SK-N-DZ (cell line): Measurements from ENCODE around the gene DCK. TPM values are rescaled to one million over a fixed set of nuclear protein-coding genes. Genes with fewer than 3 reads are reported as not detected.

Experiments used
- DNase-seq: peaks from one replicate; pipeline ENCODE4 v3.0.0-alpha.2; 2015; ENCODE audit warnings: low spot score
- polyA plus RNA-seq, 2 experiments: library from polyadenylated mRNA; depleted of rRNA; stranded (reverse); fragments of >200 nt; gene quantifications; 2 replicates each; pipeline ENCODE4 v1.2.3, GENCODE V29; 2014

The DCK gene
- 49.2 and 57.2 TPM in 2 replicates for polyA plus RNA-seq (2014; cell fraction: cytosol; rRNA removed)
- 29.8 and 33.7 TPM in 2 replicates for polyA plus RNA-seq (2014; cell fraction: nucleus; rRNA removed)

DNA sequence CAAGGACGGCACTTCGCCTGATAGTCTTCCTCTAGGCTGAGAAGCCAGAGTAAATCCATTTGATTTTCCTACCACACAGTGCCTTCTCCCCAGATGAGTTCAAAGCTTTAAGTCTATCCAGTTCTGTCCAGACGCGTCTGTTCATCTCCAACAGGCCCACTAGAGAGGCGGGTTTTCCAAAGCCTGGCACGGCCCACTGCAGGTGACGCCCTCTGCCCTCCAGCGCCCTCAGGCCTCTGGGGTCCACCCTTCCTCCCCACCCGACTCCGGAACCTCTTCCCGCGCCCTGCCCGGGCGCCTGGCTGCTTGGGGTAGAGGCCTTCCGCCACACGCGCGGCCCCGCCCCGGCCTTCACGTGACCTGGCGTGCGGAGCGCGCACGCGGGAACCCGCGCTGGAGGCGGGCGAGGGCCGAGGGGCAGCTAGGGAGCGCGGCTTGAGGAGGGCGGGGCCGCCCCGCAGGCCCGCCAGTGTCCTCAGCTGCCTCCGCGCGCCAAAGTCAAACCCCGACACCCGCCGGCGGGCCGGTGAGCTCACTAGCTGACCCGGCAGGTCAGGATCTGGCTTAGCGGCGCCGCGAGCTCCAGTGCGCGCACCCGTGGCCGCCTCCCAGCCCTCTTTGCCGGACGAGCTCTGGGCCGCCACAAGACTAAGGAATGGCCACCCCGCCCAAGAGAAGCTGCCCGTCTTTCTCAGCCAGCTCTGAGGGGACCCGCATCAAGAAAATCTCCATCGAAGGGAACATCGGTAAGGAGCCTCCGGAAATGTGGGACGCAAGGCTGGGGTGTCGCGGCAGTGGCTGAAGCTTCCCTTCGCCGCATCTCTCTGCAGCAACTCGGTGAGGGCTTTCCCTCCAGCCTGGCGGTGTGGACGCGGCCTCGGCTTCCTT lies at the start of gene DCK:
TSS of gene DCK (plus strand) at position 469 of the 888 bp plus-strand sequence. CDS start at position 656, 187 bp downstream.
- peak; percentile 91 for DNase-seq

DNA sequence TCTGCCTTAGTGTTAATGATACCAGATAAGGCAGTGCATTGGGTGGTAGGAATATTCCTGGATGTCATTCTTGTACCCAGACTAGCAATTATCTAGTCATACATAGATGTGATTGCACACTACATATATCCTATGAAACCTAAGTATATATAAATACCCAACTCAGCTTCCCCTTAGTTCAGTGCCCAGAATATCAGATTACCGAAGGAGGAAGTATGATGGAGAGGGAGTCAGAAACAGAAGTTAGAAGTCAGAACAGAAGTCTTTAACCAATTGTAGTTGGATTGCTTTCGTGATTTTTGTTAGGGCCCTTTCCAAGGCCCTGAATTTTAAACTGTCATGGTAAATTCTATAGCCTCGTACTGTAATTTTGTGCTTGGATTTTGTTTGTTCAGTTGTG lies 48.4 kb upstream of the DCK start:
- no peak for DNase-seq

DNA sequence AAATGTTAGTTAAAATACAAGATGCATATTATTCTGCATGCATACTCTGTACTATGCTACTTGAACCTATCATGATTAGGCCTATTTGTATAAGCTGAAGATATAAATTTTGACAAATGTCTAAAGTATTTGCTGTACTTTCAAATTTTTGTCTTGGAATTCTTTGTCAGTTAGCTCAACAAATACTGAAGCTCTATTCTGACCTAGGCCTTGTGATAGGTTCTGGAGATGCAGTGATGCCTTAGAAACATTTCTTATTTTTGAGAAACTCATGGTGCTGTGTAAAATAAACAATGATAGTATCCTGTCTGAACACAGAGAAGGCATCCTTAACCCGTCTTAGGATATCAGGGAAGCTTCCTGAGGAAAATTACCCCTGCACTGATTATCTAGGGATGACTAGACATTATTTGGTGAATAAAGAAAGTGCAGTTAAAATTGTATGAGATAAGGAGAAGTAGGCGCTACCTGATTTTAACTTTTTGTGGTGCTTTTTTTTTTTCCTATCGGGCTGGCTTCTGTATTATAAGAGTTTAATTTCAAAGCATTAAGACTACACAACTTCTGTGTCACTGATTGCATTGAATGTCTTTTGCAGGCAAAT lies 47.9 kb upstream of the DCK start:
- no peak for DNase-seq

DNA sequence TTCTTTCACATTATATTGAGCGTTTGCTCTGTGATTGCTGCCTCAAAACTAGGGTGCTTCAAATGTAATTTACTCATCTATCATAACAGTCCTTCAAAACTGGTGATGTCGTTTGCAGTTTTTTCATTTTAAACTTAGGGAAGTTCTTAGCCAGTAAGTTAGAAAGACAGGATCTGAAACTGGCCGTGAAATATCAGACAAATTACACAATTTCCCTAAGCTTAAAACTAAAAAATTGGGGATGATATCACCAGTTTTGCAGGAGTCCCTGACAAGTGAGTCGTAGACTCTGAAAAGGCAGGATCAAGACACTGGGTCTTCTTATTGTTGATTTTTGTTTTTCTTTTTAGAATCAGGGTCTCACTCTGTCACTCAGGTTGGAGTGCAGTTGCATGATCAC lies 46.5 kb upstream of the DCK start:
- no peak for DNase-seq

DNA sequence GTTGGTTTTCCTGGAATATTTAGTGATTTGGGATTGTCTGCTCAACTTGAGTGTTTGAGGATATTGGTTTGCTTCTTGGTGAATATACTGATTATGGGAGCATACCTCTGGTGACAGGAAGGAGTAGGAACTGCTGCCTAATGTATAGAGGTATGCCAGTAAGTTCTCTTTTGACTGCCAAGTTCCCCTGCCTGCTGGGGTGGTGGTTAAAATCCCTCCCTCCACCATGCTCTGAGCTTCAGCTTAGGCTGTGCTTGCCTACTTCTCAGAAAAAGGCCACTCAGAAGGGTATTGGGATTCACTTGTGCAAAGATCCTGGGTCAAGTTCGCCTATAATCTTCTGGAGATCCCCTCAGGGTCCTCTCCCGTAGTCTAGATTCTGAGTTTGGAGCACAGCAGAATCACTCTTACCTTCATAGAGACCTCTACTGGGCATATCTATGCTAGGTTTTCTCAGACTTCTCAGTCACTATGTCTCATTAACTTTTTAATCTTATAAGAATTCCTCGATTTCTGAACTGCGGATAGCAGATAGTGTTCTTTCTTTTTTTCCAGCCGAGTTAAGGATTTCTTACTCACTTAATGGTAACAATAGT lies 44.7 kb upstream of the DCK start:
- no peak for DNase-seq

DNA sequence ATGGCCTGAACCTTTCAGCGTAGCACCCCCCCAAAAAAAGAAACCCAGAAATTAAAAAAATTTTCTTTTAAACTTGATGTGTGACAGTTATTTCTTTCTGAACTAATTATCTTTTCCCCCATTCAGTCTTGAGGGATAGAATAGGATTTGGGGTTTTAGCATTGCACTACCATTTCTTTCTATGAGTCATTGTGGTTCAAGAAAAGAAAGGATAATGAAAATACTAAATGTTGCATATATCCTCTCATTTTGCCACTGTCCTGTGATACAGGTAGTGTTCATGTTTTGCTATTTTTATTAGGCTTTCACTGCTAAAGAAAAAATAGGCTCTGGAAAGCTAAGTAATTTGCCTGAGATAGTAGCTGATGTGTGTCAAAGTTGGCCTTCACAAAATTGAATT lies 39.4 kb upstream of the DCK start:
- no peak for DNase-seq

DNA sequence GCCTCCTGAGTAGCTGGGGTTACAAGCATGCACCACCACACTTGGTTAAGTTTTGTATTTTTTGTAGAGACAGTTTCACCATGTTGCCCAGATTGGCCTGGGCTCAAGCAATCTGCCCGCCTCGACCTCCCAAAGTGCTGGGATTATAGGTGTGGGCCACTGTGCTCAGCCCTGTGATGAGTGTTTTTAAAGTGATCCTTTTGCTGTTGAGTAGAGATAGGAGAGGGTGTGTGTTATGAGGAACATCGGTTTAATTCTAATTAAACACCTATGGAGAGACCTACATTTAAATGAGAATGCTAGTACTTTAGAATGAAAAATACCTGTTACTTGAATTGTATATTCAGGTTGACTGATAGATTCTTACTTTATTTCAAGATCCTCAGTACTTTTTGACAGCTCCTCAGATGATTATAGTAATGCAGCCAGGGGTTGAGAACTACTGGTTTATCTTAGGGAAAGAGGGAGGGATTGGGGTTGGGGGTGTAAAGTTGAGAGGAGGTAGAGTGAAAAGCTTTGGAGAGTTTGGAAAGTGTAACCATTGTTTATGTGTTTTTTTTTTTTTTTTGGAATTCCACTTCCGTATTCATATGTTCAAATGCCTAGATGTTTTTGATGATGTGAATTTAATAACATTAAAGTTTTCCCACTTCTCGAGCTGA lies 36.8 kb upstream of the DCK start:
- DNase-seq, result no peak

DNA sequence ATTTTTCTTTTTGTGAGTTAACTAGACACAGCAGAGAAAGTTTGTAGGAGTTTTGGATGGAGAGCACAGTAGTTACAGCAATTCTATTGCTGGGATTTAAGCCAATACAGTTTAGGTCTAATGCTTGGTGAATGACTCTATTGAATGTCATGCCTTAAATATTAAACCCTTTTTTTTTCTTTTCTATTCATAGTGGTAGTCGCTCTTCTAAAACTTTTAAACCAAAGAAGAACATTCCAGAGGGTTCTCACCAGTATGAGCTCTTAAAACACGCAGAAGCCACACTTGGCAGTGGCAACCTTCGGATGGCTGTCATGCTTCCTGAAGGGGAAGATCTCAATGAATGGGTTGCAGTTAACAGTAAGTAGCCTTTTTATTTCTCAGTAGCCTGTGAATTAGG lies 34.8 kb upstream of the DCK start:
- DNase-seq, result no peak

DNA sequence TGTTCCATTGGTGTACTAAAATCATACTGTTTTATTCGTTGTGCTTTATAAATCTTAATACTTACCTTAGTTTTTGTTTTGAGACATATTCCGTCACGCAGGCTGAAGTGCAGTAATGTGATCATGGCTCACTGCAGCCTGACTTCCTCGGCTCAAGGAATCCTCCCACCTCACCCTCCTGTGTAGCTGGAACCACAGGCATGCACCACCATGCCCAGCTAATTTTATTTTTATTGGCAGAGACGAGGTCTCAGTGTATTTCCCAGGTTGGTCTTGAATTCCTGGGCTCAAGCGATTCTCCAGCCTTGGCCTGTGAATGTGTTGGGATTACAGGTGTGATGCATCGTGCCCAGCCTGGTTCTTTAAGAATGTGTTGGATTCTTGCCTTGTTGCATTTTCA lies 24.4 kb upstream of the DCK start:
- no peak for DNase-seq

DNA sequence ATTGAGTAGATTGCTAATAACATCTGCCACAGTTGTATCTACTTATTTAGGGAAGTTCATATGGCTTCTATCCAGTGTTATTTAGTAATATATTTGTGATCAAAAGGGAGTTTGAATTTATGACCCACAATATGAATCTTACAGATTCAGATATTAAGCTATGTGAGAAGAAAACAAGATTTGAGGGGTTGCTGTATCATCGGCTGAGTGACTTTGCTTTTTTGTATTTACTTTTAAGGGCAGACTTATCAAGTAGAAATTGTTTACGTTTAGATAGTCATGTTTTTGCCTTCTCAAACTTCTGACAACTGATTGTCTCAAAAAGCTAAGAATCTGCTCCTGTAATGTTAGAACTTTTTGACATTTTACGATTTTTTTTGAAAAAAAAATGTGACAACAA lies 17.2 kb upstream of the DCK start:
- no peak for DNase-seq

DNA sequence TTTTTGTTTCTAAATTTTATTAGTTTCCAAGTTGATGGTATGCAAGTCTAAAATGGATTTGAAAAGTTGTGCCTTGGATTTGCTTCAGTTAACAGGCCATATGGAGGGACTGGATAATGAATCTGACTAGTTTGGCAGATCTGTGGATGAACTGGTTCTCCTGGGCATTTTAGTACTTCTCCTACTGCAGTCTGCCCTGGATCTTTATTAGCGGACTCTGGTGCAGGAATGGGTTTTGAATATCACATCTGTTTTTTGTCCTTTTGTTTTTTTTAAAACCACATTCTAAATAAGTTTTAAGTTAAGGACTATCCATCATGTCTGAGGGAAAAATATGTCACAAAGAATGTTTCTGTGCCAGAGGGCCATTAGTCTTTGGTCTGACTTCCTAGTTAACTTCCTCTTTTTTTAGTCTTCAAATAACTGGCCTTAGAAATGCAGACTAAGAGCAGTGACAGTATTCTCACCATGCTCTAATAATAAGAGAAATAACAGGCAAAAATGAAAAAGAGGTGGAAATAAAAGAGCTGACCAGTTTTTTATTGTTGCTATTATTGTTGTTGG lies 13.9 kb upstream of the DCK start:
- DNase-seq, result no peak

DNA sequence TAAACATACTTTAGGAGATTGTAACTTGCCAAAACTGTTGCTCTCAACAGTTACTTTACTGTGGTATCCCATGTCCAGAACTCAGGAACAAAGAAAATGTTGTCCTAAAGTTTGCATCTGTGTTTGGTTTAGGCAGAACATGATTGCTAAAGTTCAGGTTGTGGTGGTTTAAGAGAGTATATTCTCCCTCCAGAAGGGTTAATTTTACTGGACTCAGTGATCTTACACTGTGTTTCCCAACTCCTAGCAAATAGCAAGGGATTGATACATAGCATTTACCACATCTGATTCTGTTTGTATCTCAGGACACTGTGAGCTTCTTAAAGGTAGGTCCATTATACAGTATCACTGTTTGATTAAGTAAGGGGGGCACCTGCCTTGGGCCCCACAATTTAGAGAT lies 13.3 kb upstream of the DCK start:
- no peak for DNase-seq

DNA sequence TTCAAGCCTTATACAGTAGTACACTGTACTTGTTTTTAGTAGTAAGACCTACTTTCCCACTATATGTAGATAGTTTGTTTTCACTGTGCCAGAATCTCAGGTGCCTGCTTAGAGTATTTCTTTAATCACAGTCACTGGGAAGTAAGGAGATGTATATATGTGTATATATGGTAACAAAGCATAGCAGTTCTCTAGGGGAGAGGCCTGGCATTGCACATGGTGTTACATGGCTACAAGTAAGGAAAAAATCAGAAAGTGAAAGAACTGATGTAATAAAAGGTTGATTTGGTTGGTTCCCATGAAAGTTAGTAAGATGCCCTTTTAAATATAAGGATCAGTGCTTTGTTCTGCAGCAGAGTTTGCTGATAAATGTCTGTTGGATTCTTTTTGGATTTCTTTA lies 9.3 kb upstream of the DCK start:
- no peak for DNase-seq

DNA sequence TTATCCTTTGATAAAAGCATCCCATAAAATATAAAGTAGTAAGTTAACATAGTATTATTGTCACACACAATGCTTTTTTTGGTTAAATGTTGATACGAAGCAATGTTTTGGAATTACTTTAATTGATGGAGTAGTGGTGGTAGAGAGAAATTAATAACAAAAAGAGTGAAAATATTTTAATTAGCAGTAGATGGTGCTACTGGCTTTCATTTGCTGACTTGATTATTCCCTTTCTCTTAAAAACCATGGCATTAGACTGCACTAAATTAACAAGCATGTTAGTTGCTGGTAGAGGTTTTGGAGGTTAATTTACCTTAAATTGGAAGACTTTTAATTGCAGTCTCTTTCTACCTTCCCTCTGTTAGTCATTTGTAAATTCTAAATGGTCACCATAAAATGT lies 8.9 kb upstream of the DCK start:
- no peak for DNase-seq

DNA sequence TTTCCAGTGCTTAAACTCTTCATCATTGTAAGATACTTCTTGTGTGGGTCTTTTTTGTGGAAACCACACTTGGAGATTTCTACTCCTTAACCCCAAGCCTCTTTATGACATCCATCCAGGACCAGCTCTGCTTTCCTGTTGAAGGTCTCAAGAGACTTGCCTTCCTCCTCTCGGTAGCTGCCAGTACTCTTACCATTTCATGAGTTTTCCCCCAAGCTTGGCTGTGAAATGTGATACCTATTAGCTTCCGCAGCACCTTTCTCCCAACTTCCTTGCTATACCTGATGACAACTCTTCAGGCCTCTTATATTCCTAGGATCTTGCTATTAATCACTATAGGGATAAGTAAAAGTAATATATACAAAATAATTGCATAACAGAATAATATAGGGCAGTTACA lies 1.9 kb upstream of the DCK start:
- DNase-seq, result no peak

DNA sequence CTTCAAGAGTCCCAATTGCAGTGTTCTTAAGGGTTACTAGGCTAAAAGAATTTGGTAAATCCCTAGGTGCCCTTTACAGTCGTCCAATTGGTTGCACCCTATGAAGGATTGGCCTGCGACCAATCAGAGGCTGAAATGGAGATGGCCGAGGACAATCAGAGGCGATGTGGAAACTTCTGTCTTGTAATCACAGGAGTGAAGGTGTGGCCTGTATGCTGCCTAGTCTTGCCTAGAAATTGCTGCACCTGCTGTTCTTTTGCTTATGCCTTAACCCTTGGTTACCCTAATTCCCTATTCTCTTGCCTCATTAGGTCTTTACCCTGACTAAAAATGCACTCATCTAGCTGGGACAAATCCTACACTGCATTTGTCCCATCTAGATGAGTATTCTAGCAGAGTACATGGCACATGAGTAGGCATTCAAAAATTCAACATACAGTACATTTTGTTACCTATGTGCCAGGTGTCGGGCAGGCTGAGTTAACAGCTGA lies 1.0 kb upstream of the DCK start:
- DNase-seq, result no peak

DNA sequence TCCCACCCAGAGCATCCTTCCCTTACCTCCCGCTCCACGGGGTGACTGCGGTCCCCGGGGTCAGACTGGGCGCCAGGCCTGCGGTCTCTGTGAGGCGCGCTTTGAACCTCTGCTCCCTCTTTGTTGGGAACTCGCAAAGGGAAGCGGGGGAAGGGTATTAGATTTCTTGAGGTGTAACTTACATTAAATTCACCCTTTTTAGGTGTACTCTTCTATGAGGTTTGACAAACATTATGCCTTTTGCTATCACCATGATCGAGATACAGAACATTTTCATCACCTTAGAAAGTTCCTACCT lies 569 bp downstream of the DCK start:
- no peak for DNase-seq

DNA sequence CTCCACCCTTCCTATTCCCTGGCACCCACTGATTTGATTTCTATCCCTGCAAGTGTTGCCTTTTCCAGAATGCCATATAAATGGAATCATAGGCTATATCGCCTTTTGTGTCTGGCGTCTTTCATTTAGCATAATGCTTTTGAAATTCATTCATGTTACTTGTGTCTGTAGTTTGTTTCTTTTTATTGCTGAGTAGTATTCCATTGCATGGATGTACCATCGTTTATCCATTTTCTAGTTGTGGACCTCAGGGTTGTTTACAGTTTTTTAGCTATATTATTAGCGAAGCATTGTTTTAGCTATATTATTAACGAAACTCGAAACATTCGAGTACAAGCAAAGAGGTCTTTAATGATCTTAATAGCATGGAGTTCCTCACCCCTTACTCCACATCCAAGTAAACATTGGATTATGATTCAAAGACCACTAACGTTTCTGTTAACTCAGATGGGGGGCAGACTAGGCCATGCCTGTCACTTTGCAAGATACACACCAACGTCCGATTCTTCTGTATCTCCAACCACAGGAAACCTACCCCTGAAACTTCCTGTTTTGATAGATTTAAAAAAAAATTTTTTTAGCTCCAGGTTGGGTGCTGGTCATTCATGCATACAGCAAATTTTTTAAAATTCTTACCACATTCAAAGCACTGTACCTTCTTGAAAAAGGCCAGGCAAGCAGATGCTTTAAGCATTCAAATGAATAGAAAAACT lies 1.1 kb downstream of the DCK start:
- DNase-seq, result peak; percentile 18

DNA sequence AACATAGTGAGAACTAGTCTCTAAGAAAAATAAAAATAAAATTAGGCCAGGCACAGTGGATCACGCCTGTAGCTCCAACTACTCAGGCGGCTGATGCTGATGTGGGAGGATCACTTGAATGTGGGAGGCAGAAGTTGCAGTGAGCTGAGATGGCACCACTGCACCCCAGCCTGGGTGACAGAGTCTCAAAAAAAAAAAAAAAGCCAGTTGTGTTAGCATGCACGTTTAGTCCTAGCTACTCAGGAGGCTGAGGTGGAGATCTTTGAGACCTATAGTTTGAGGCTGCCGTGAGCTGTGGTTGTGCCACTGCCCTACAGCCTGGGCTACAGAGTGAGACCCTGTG lies 2.5 kb downstream of the DCK start:
- DNase-seq, result no peak

DNA sequence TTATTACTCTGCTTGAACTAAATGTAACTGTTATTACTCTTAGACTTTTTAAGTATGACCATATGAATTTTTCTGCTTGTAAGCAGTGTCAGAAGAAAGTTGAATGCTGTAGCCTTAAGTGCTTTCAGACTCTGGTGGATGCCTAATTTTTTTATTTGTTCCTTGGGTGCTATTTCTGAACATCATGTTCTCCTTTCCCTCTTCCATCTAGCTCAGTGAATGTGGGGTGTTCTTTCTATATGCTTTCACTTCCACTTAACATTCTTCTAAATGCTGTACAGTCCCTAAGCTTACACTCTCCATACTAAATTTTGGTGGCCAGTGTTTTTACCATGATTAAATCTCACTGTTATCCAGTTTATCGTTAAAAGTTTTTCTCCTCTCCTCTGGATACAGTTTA lies 3.6 kb downstream of the DCK start:
- no peak for DNase-seq

DNA sequence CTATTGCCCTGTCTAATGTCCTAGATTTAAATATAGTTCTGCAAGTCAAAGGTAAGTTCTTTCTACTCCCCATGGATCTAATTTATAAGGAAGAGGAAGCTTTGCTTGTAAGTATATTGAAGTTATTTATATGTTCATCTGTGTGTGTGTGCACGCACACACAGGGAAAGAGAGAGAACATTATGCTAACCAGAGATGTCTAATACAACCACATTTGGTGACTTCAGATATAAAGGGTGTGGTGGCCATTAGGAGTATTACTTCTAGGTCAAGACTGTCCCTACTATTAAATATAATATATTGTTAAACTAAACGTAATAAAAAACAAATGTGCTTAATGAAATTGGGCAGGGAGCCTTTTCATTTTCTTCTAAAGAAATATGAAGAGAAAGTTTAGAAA lies 4.1 kb downstream of the DCK start:
- no peak for DNase-seq
